GM08714 (cell line): ENCODE measurements around the gene NR1D2.

ENCODE experiments used
- H3K4me3 ChIP-seq: fragments of 200-500 bp; sonication (Bioruptor generic); 2 replicates; pipeline ENCODE4 v1.5.1; 2014; ENCODE audit warnings: mild to moderate bottlenecking, low read length, inconsistent platforms
- ZNF274 ChIP-seq: IDR thresholded peaks from 2 replicates; pipeline ENCODE4 v1.6.1; 2012; ENCODE audit warnings: mild to moderate bottlenecking, low read depth, low read length

NR1D2 gene

GRCh38 chr3:23964537-23965235, 19.6 kb downstream of the NR1D2 start:
- no peak for TF ChIP-seq ZNF274
- H3K4me3 ChIP-seq: no peak overlapping the region

GRCh38 chr3:23966328-23966727, 21.2 kb downstream of the NR1D2 start:
- TF ChIP-seq ZNF274: no peak
- H3K4me3 ChIP-seq: no peak overlapping the region

- no peak overlapping the region for H3K4me3 ChIP-seq
- no peak for TF ChIP-seq ZNF274
These were observed 23.5 kb downstream of the NR1D2 start for GRCh38 chr3:23968463-23969184.

GRCh38 chr3:23969393-23969792, 24.3 kb downstream of the NR1D2 start:
- no peak overlapping the region for H3K4me3 ChIP-seq
- no peak for TF ChIP-seq ZNF274

- no peak for TF ChIP-seq ZNF274
- H3K4me3 ChIP-seq: no peak overlapping the region
These were observed 26.6 kb downstream of the NR1D2 start for GRCh38 chr3:23971684-23972083.

- no peak for TF ChIP-seq ZNF274
- no peak overlapping the region for H3K4me3 ChIP-seq
These were observed 31.5 kb downstream of the NR1D2 start for GRCh38 chr3:23976555-23976954.

- no peak overlapping the region for H3K4me3 ChIP-seq
- no peak for TF ChIP-seq ZNF274
These were observed 34.5 kb downstream of the NR1D2 start for GRCh38 chr3:23979569-23979968.

GRCh38 chr3:23981136-23981535, 36.0 kb downstream of the NR1D2 start:
- H3K4me3 ChIP-seq: no peak overlapping the region
- TF ChIP-seq ZNF274: no peak

- no peak for TF ChIP-seq ZNF274
- no peak overlapping the region for H3K4me3 ChIP-seq
These were observed 36.9 kb downstream of the NR1D2 start for GRCh38 chr3:23981955-23982354.

GRCh38 chr3:23984934-23985333, 39.8 kb downstream of the NR1D2 start:
- no peak for TF ChIP-seq ZNF274
- no peak overlapping the region for H3K4me3 ChIP-seq

GRCh38 chr3:23985747-23986544, 40.9 kb downstream of the NR1D2 start:
- no peak overlapping the region for H3K4me3 ChIP-seq
- TF ChIP-seq ZNF274: no peak

- no peak overlapping the region for H3K4me3 ChIP-seq
These were observed 42.3 kb downstream of the NR1D2 start for GRCh38 chr3:23987356-23987755.

GRCh38 chr3:23991306-23991682, 46.2 kb downstream of the NR1D2 start:
- no peak overlapping the region for H3K4me3 ChIP-seq
- TF ChIP-seq ZNF274: no peak

More at GRCh38 chr3:23987356-23987755, 42.3 kb downstream of the NR1D2 start:
- no peak for TF ChIP-seq ZNF274
